K562 (cell line): Measurements from ENCODE around the gene APC. TPM values are rescaled to one million over a fixed set of nuclear protein-coding genes. Genes with fewer than 3 reads are reported as not detected.

Experiments
- CBFA2T2 ChIP-seq: fragments of 450-650 bp; conservative IDR thresholded peaks from 2 replicates; pipeline ENCODE4 v1.6.1; 2017; ENCODE audit warnings: mild to moderate bottlenecking
- DPF2 ChIP-seq: fragments of 450-650 bp; IDR thresholded peaks from 2 replicates; pipeline ENCODE4 v1.6.1; 2016
- KDM1A ChIP-seq, 2 experiments: fragments of 450-650 bp; IDR thresholded peaks; 2 replicates each; pipeline ENCODE4 v1.6.1; 2016; ENCODE audit warnings: mild to moderate bottlenecking in 2 of 2
- NELFE ChIP-seq: IDR thresholded peaks from 2 replicates; pipeline ENCODE4 v1.6.1; 2011; ENCODE audit warnings: mild to moderate bottlenecking; ENCODE audit not compliant: insufficient read depth, insufficient read length
- NRF1 ChIP-seq, 2 experiments: fragments of 450-650 bp; IDR thresholded peaks in 1 of 2; conservative IDR thresholded peaks in 1 of 2; 2 replicates each; pipeline ENCODE4 v1.6.1; 2014; ENCODE audit warnings: mild to moderate bottlenecking in 2 of 2
- PCBP2 ChIP-seq: fragments of 200-400 bp; formaldehyde crosslinking; IDR thresholded peaks from 2 replicates; pipeline ENCODE4 v1.6.1; 2018; ENCODE audit warnings: low read length, low read depth, mild to moderate bottlenecking, moderate library complexity; ENCODE audit not compliant: poor library complexity, severe bottlenecking
- PHF20 ChIP-seq: fragments of 450-650 bp; IDR thresholded peaks from 2 replicates; pipeline ENCODE4 v1.6.1; 2018; ENCODE audit not compliant: partially characterized antibody
- RBM34 ChIP-seq: fragments of 200-400 bp; formaldehyde crosslinking; IDR thresholded peaks from 2 replicates; pipeline ENCODE4 v1.6.1; 2018; ENCODE audit warnings: low read length, borderline replicate concordance; ENCODE audit not compliant: insufficient read depth
- SOX6 ChIP-seq: fragments of 450-650 bp; IDR thresholded peaks from 2 replicates; pipeline ENCODE4 v1.6.1; 2014; ENCODE audit warnings: mild to moderate bottlenecking
- STAG1 ChIP-seq: sonication (generic); formaldehyde crosslinking; IDR thresholded peaks from 2 replicates; pipeline ENCODE4 v1.5.0; 2020; ENCODE audit warnings: missing genetic modification reagents, borderline replicate concordance
- TRIM24 ChIP-seq, 2 experiments: fragments of 450-650 bp; IDR thresholded peaks; 2 replicates each; pipeline ENCODE4 v1.6.1; 2016
- ZNF239 ChIP-seq: fragments of 250-450 bp; sonication (Bioruptor Pico); IDR thresholded peaks from 2 replicates; pipeline ENCODE4 v1.4.0; 2020; ENCODE audit warnings: mild to moderate bottlenecking
- ZNF551 ChIP-seq: fragments of 250-450 bp; sonication (Bioruptor Pico); IDR thresholded peaks from 2 replicates; pipeline ENCODE4 v1.5.0; 2021; ENCODE audit warnings: mild to moderate bottlenecking, moderate library complexity
- ZNF766 ChIP-seq: fragments of 200-800 bp; sonication (Bioruptor generic); conservative IDR thresholded peaks from 2 replicates; pipeline ENCODE4 v1.6.1; 2016; ENCODE audit warnings: missing genetic modification characterization, missing compliant biosample characterization
- polyA plus RNA-seq, 8 experiments: library from polyadenylated mRNA; depleted of rRNA in 4 of 8; stranded (reverse) in 5 of 8; unstranded in 3 of 8; fragments of >200 nt; fragmentation: Nextera tagmentation in 2 of 8; fragmentation: Illumina TruSeq in 1 of 8; extraction: Ambion mirVana in 2 of 8; extraction: Trizol in 1 of 8; gene quantifications; 2 replicates each; pipeline versions ENCODE4 v1.2.1 to v1.2.3, GENCODE V29; 2011 to 2014; ENCODE audit warnings: inconsistent platforms in 1 of 8, missing spikeins in 1 of 8
- total RNA-seq, 7 experiments: library from RNA; depleted of rRNA in 6 of 7; stranded (reverse); fragments of >200 nt in 6 of 7; fragmentation: Illumina TruSeq in 2 of 7; extraction: Trizol in 2 of 7; gene quantifications; 2 replicates each; pipeline versions ENCODE4 v1.2.1 to v1.2.3, GENCODE V29; 2011 to 2021; ENCODE audit warnings: low replicate concordance in 1 of 7
- TF ChIP-seq, protein P1 (sequence below): fragments of 450-650 bp; IDR thresholded peaks from 2 replicates; pipeline ENCODE4 v1.6.1; 2016; ENCODE audit warnings: low read depth, mild to moderate bottlenecking, moderate library complexity
- TF ChIP-seq, protein P2 (sequence below): sonication (generic); formaldehyde crosslinking; IDR thresholded peaks from 2 replicates; pipeline ENCODE4 v1.8.1; 2023; ENCODE audit warnings: mild to moderate bottlenecking, missing genetic modification reagents
- TF ChIP-seq, protein P3 (sequence below), 2 experiments: fragments of 450-650 bp in 1 of 2; sonication (generic) in 1 of 2; formaldehyde crosslinking in 1 of 2; IDR thresholded peaks in 1 of 2; conservative IDR thresholded peaks in 1 of 2; 2 replicates each; pipeline versions ENCODE4 v1.6.1 to v1.8.1; 2016 to 2023; ENCODE audit warnings: mild to moderate bottlenecking in 2 of 2, moderate library complexity in 2 of 2, inconsistent platforms in 1 of 2, missing genetic modification reagents in 1 of 2

Gene APC
- total and polyA plus RNA-seq, 9 of the 15 experiments (the other 6 are each of a cell fraction or from before 2014, with no cell fraction given), result 5.7 to 29.5 (median 15.4) TPM

DNA sequence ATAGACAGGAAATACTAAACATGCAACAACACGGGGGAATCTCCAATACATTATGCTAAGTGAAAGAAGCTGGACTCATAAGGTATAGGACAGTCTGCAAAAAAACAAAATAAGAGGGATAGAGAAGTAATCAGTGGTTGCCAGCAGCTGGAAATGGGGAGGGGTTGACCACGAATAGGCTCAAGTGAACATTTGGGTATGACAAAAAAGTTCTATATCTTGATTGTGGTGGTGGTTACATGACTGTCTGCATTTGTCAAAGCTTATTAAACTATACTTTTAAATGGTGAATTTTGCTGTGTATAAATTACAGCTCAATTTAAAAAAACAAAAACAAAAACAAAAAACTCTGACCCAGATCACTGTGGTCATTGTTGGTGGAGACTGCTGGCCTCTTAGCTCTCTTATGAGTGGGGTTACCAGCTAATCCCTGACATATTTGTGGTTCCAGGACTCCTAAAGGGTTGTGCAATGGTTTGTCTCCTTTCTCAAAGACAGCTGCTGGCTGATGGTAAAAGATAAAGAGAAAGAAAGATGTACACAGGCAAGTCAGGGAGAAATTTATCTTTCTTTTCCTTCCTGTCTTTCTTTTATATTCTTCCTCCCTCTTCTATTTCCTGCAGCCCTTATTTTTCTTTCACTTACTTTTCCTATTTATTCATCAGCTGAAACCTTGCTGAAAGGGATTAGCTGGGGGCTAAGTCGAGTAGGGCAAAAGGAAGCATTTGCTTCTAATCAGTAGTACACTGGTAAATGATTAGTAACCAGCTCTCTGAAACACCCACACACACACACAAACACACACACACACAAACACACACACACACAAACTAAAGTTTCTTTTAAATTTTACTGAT, 42.6 kb upstream of the APC start (continued):
- TF ChIP-seq, protein P1, sequence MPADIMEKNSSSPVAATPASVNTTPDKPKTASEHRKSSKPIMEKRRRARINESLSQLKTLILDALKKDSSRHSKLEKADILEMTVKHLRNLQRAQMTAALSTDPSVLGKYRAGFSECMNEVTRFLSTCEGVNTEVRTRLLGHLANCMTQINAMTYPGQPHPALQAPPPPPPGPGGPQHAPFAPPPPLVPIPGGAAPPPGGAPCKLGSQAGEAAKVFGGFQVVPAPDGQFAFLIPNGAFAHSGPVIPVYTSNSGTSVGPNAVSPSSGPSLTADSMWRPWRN, result peak; percentile 49; the same call in 1 of the 2 replicates
- TF ChIP-seq KDM1A (IDR thresholded peaks at IDR 0.05) (peak; percentile 61; a peak in 3 of 4 replicates), STAG1 (CRISPR knock-in tag) (no peak), NELFE (no peak), RBM34 (no peak), ZNF551 (CRISPR knock-in tag) (no peak), ZNF766 (CRISPR knock-in tag) (0 out of 2 replicates have a peak, but pooled peaks have one; percentile 39), TRIM24 (IDR thresholded peaks at IDR 0.05) (peak in 1 of 2 experiments; percentile 67; a peak in 1 of 4 replicates), DPF2 (peak; percentile 90), CBFA2T2 (peak; percentile 52), NRF1 (conservative IDR thresholded peaks at IDR 0.05 in 1 of 2, IDR thresholded peaks at IDR 0.05 in 1 of 2) (no peak), ZNF239 (CRISPR knock-in tag) (no peak), SOX6 (peak; percentile 70), PCBP2 (no peak), PHF20 (peak; percentile 43)
- TF ChIP-seq, protein P2, sequence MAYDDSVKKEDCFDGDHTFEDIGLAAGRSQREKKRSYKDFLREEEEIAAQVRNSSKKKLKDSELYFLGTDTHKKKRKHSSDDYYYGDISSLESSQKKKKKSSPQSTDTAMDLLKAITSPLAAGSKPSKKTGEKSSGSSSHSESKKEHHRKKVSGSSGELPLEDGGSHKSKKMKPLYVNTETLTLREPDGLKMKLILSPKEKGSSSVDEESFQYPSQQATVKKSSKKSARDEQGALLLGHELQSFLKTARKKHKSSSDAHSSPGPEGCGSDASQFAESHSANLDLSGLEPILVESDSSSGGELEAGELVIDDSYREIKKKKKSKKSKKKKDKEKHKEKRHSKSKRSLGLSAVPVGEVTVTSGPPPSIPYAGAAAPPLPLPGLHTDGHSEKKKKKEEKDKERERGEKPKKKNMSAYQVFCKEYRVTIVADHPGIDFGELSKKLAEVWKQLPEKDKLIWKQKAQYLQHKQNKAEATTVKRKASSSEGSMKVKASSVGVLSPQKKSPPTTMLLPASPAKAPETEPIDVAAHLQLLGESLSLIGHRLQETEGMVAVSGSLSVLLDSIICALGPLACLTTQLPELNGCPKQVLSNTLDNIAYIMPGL (CRISPR knock-in tag), result no peak
- TF ChIP-seq, protein P3, sequence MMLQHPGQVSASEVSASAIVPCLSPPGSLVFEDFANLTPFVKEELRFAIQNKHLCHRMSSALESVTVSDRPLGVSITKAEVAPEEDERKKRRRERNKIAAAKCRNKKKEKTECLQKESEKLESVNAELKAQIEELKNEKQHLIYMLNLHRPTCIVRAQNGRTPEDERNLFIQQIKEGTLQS (IDR thresholded peaks at IDR 0.05), result peak; percentile 62
- TF ChIP-seq, protein P3 (CRISPR knock-in tag; conservative IDR thresholded peaks at IDR 0.05), result no peak
